Lung (tissue), 12 donors: ENCODE data around the gene KLHL26. TPM values are rescaled to one million over a fixed set of nuclear protein-coding genes. Genes with fewer than 3 reads are reported as not detected.

Source experiments
- ATAC-seq: fragments of 200-7000 bp; cut with Tn5 transposase; one replicate; pipeline ENCODE4 v1.9.1; 2020; ENCODE audit warnings: moderate number of reproducible peaks; ENCODE audit not compliant: insufficient read depth, low FRiP score
- DNase-seq, 3 donors: peaks; one replicate each; pipeline ENCODE4 v3.0.0-alpha.2; 2013 to 2017
- H3K27ac ChIP-seq, 2 donors: one replicate each; pipeline ENCODE4 v1.5.1; 2013; ENCODE audit warnings: mild to moderate bottlenecking in 2 of 2, moderate library complexity in 2 of 2, control low read depth in 1 of 2, inconsistent platforms in 1 of 2, low read depth in 1 of 2, low read length in 1 of 2
- H3K27me3 ChIP-seq, 3 donors: one replicate each; pipeline ENCODE4 v1.5.1; 2013; ENCODE audit warnings: low read length in 2 of 3; ENCODE audit not compliant: control insufficient read depth in 3 of 3, insufficient read depth in 3 of 3
- H3K36me3 ChIP-seq, 4 donors: one replicate each; pipeline ENCODE4 v1.5.1; 2013; ENCODE audit warnings: low read length in 4 of 4, mild to moderate bottlenecking in 1 of 4, moderate library complexity in 1 of 4; ENCODE audit not compliant: control insufficient read depth in 4 of 4, insufficient read depth in 4 of 4
- H3K4me1 ChIP-seq, 5 donors: one replicate each; pipeline ENCODE4 v1.5.1; 2013; ENCODE audit warnings: low read length in 5 of 5, mild to moderate bottlenecking in 2 of 5, moderate library complexity in 1 of 5; ENCODE audit not compliant: control insufficient read depth in 5 of 5, insufficient read depth in 5 of 5
- H3K4me3 ChIP-seq: one replicate; pipeline ENCODE4 v1.5.1; 2013; ENCODE audit warnings: mild to moderate bottlenecking, control low read depth, moderate library complexity
- H3K9ac ChIP-seq, 2 donors: one replicate each; pipeline ENCODE4 v1.5.1; 2013; ENCODE audit warnings: low read length in 2 of 2, control low read depth in 1 of 2; ENCODE audit not compliant: insufficient read depth in 1 of 2
- H3K9me3 ChIP-seq, 4 donors: one replicate each; pipeline ENCODE4 v1.5.1; 2013; ENCODE audit warnings: low read length in 3 of 4, mild to moderate bottlenecking in 1 of 4, moderate library complexity in 1 of 4; ENCODE audit not compliant: control insufficient read depth in 4 of 4, insufficient read depth in 3 of 4
- WGBS, 2 donors: extraction: QIAGEN DNeasy Blood & Tissue Kit; methylation state at CpG; one replicate each; pipeline ENCODE4 v1.1.7; 2013; 5-methylcytosine and 5-hydroxymethylcytosine counted together
- polyA plus RNA-seq, 2 donors: library from polyadenylated mRNA; stranded (reverse); fragments of 200-250 nt; gene quantifications; one replicate each; pipeline ENCODE4 v1.2.1, GENCODE V29; 2013
- total RNA-seq, 2 donors: library from RNA; depleted of rRNA in 1 of 2; stranded (reverse); fragments of >200 nt in 1 of 2; gene quantifications; one replicate each; pipeline ENCODE4 v1.2.1, GENCODE V29; 2014 to 2021
- TF ChIP-seq, protein P1 (sequence below): IDR thresholded peaks from 2 replicates; pipeline ENCODE4 v1.5.1; 2012; ENCODE audit warnings: mild to moderate bottlenecking; ENCODE audit errors: control extremely low read depth, extremely low read depth
- donor health status: control.
- donor health status: control.
- donor health status: Bipolar disorder and iron deficiency.
- donor health status: healthy.
- donor health status: DM: yes; HTN: yes; CAD: no.

Gene KLHL26
- total and polyA plus RNA-seq, 4 donors, result 4.1 to 18.0 (median 8.4) TPM

DNA sequence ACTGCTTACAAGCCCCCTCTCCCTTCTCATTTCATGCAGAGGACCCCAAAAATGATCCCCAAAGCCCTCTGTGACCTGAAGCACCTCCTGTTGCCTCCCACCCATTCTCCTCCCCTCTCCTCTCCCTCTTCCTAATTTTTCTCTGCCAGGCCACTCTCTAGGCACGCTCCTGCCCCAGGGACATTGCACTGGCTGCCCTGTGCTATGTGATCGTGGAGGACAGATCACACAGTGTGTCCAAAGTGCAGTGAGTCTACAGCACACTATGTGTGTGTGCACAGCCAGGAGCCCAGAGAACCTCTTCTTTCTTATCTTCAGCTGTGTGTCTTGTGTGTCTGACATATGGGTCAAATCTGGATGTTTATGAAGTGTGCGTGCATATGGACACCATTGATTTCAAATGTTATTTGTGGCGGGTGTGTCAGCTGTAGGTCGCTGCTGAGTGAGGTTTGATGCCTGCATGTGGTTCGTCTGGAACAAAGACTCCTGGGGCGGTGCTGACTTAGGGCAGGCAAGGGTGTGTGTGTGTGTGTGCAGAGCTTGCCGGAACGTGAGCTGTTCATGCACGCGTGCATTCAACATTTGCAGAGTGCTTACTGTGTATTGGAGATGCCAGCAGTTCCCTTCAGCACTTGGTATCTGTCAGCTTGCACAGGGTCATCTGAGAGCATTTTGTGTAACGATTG lies 2.1 kb upstream of the KLHL26 start:
- DNase-seq (peak in 2 of 3 donors; percentile 33 to 53), ATAC-seq (no peak)
- Histone ChIP-seq H3K27ac (no peak overlapping the region), H3K27me3 (no peaks in the 10 kb centered on the region), H3K9me3 (no peaks in the 10 kb centered on the region), H3K4me3 (no peak overlapping the region), H3K9ac (no peak overlapping the region), H3K4me1 (peaks cover 0 to 8% (median 4%) of the 10 kb centered on the region in 5 donors), H3K36me3 (no peaks in the 10 kb centered on the region)
- TF ChIP-seq, protein P1, sequence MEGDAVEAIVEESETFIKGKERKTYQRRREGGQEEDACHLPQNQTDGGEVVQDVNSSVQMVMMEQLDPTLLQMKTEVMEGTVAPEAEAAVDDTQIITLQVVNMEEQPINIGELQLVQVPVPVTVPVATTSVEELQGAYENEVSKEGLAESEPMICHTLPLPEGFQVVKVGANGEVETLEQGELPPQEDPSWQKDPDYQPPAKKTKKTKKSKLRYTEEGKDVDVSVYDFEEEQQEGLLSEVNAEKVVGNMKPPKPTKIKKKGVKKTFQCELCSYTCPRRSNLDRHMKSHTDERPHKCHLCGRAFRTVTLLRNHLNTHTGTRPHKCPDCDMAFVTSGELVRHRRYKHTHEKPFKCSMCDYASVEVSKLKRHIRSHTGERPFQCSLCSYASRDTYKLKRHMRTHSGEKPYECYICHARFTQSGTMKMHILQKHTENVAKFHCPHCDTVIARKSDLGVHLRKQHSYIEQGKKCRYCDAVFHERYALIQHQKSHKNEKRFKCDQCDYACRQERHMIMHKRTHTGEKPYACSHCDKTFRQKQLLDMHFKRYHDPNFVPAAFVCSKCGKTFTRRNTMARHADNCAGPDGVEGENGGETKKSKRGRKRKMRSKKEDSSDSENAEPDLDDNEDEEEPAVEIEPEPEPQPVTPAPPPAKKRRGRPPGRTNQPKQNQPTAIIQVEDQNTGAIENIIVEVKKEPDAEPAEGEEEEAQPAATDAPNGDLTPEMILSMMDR, result no peak
- 52 to 61% methylated on average over 12 of the region's 12 CpGs for WGBS, 2 donors

DNA sequence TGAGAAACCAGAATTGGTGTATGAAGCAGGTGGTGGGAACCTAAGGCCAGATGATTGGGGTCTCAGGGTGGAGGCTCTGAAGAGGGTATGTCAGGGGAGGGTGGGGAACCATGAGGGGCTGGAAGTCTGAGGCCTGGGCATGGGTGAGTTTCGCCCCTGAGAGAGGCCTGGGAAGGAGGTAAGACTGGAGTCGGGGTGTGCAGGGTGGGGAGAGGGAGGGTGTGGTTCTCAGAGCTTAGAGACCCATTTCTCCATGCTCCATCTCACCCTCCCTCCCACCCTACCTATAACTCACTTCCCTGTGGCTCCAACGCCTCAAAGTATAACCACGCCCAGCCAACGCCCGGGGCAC lies 1.0 kb upstream of the KLHL26 start:
- H3K9me3 ChIP-seq, result no peaks in the 10 kb centered on the region
- H3K27me3 ChIP-seq, result no peaks in the 10 kb centered on the region
- no peak overlapping the region for H3K9ac ChIP-seq
- no peak overlapping the region for H3K27ac ChIP-seq
- no peak for ATAC-seq
- TF ChIP-seq, protein P1, result no peak
- peaks cover 0 to 2% (median 0%) of the 10 kb centered on the region in 4 donors for H3K36me3 ChIP-seq
- 16 to 18% methylated on average over 6 of the region's 6 CpGs for WGBS, 2 donors
- no peak for DNase-seq
- peaks cover 0 to 8% (median 4%) of the 10 kb centered on the region in 5 donors for H3K4me1 ChIP-seq
- no peak overlapping the region for H3K4me3 ChIP-seq

DNA sequence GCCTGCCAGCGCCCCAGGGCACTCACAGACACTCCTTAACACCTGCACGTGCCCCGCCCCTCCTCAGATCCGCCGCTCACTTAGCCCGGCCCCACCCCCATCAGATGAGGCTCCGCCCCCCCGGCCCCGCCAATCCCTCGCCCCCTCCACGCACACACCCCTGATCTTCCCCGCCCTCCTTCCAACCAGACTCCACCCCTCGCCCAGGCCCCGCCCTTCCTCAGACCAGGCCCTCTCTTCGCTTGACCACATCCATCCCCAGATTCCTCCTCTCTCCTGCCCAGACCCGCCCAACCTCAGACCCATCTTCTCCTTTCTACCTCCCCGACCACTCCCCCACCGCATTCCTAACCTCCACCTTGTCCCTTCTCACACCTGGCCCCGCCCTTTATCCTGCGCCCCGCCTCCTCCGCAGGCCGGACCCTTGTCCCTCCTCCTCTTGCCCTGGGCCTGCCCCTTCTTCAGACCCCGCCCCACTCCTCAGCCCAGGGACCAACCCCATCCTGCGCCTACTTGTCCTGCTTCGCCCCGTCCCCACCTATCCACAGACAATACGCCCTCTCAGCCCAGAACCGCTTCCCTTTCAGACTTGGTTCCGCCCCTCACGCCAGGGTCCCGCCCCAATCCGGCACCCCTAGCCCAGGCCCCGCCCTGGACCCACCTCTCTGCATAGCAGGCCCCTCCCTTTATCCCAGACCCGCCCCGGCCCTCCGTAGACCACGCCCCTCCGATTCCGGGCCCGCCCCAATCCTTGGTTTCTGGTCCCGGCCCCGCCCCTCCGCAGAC lies 452 bp upstream of the KLHL26 start:
- peaks cover 0 to 8% (median 4%) of the 10 kb centered on the region in 5 donors for H3K4me1 ChIP-seq
- 1% methylated on average over 44 of the region's 44 CpGs for WGBS, 2 donors
- H3K9me3 ChIP-seq, result no peaks in the 10 kb centered on the region
- H3K4me3 ChIP-seq, result peak overlapping the region; percentile 42
- DNase-seq (peak; percentile 89 to 95 (median 91)), ATAC-seq (peak; percentile 97)
- peaks cover 0 to 2% (median 0%) of the 10 kb centered on the region in 4 donors for H3K36me3 ChIP-seq
- H3K27ac ChIP-seq, result peak overlapping the region in 1 of 2 donors; percentile 72
- TF ChIP-seq, protein P1, result no peak
- H3K9ac ChIP-seq, result no peak overlapping the region
- no peaks in the 10 kb centered on the region for H3K27me3 ChIP-seq
